IMR-90 (cell line): ENCODE measurements around the gene ZFAND2A. TPM values are rescaled to one million over a fixed set of nuclear protein-coding genes. Genes with fewer than 3 reads are reported as not detected.
"Not testable (repeated sequence)": the region's sequence is repeated elsewhere in the genome, so short reads cannot be mapped to it uniquely, and the experiment has no call there.

Source experiments
- ATAC-seq: fragments of 200-7000 bp; cut with Tn5 transposase; 2 replicates; pipeline ENCODE4 v1.9.1; 2020; ENCODE audit warnings: low read depth, mild to moderate bottlenecking, moderate library complexity
- BruUV-seq: library from RNA; stranded (reverse); fragments of 400-500 nt; replicated peaks from 2 replicates; lab custom pipeline; 2021; lab: Mats Ljungman, UMichigan
- CTCF ChIA-PET: fragments of 300-600 bp; formaldehyde crosslinking; extraction: SDS; loops from one replicate; lab custom pipeline; 2021; ENCODE audit warnings: antibody characterized with exemption; lab: Yijun Ruan, JAX
- POLR2A ChIA-PET: fragments of 300-600 bp; sonication (Branson Sonifier 250); formaldehyde crosslinking; loops from one replicate; lab custom pipeline; 2022; ENCODE audit warnings: antibody characterized with exemption; ENCODE audit not compliant: unreplicated experiment; lab: Charles Lee
- DNase-seq: peaks from one replicate; pipeline ENCODE4 v3.0.0; 2013
- H2AFZ ChIP-seq: replicated peaks from 2 replicates; pipeline ENCODE3; 2013; ENCODE audit warnings: low read length, mild to moderate bottlenecking; ENCODE audit not compliant: poor library complexity
- H2AK5ac ChIP-seq: 2 replicates; pipeline ENCODE4 v1.6.1; 2013; ENCODE audit warnings: low read depth, low read length, inconsistent platforms
- H2AK9ac ChIP-seq: replicated peaks from 2 replicates; pipeline ENCODE3; 2013; ENCODE audit warnings: mild to moderate bottlenecking, low read depth, low read length, moderate library complexity; ENCODE audit not compliant: poor library complexity
- H2BK120ac ChIP-seq: 2 replicates; pipeline ENCODE4 v1.6.1; 2013; ENCODE audit warnings: low read depth, low read length, inconsistent platforms
- H2BK15ac ChIP-seq: 3 replicates; pipeline ENCODE4 v1.6.1; 2013; ENCODE audit warnings: low read depth, low read length, inconsistent platforms
- H2BK20ac ChIP-seq: 2 replicates; pipeline ENCODE4 v1.6.1; 2013; ENCODE audit warnings: low read depth, mild to moderate bottlenecking, inconsistent platforms, low read length, moderate library complexity
- H2BK5ac ChIP-seq: 2 replicates; pipeline ENCODE4 v1.6.1; 2013; ENCODE audit warnings: mild to moderate bottlenecking, low read depth, low read length, inconsistent platforms; ENCODE audit not compliant: poor library complexity, severe bottlenecking
- H3K14ac ChIP-seq: replicated peaks from 2 replicates; pipeline ENCODE4 v1.6.1; 2013; ENCODE audit warnings: low read depth, low read length, inconsistent platforms
- H3K18ac ChIP-seq: 2 replicates; pipeline ENCODE4 v1.6.1; 2013; ENCODE audit warnings: low read depth, low read length, control low read depth
- H3K23ac ChIP-seq: 2 replicates; pipeline ENCODE4 v1.6.1; 2013; ENCODE audit warnings: low read depth, low read length, inconsistent platforms
- H3K27ac ChIP-seq: 2 replicates; pipeline ENCODE4 v1.5.1; 2013; ENCODE audit warnings: mild to moderate bottlenecking, control low read depth, low read length; ENCODE audit not compliant: insufficient read depth
- H3K27me3 ChIP-seq: 2 replicates; pipeline ENCODE4 v1.6.1; 2013; ENCODE audit warnings: low read length; ENCODE audit not compliant: control insufficient read depth, insufficient read depth
- H3K36me3 ChIP-seq: 2 replicates; pipeline ENCODE4 v1.6.1; 2013; ENCODE audit warnings: low read length, mixed read lengths; ENCODE audit not compliant: control insufficient read depth, insufficient read depth
- H3K4ac ChIP-seq: 2 replicates; pipeline ENCODE4 v1.6.1; 2013; ENCODE audit warnings: low read depth, low read length, inconsistent platforms
- H3K4me1 ChIP-seq: 2 replicates; pipeline ENCODE4 v1.6.1; 2013; ENCODE audit warnings: low read length, mixed read lengths; ENCODE audit not compliant: control insufficient read depth, insufficient read depth
- H3K4me2 ChIP-seq: 2 replicates; pipeline ENCODE4 v1.6.1; 2013; ENCODE audit warnings: low read depth, mild to moderate bottlenecking, control low read depth, low read length, moderate library complexity
- H3K4me3 ChIP-seq: 2 replicates; pipeline ENCODE4 v1.5.1; 2013; ENCODE audit warnings: low read depth, mild to moderate bottlenecking, control low read depth, low read length, moderate library complexity; ENCODE audit not compliant: insufficient read depth
- H3K56ac ChIP-seq: 2 replicates; pipeline ENCODE4 v1.6.1; 2013; ENCODE audit warnings: low read length, inconsistent platforms; ENCODE audit not compliant: insufficient read depth; ENCODE audit errors: extremely low read depth
- H3K79me1 ChIP-seq, 2 experiments: 2 replicates each; pipeline ENCODE4 v1.6.1; 2013; ENCODE audit warnings: low read length in 2 of 2, inconsistent platforms in 1 of 2, low read depth in 1 of 2
- H3K9ac ChIP-seq: 2 replicates; pipeline ENCODE4 v1.6.1; 2013; ENCODE audit warnings: low read depth, low read length, control low read depth
- H3K9me1 ChIP-seq: 2 replicates; pipeline ENCODE4 v1.6.1; 2013; ENCODE audit warnings: low read length, inconsistent platforms; ENCODE audit not compliant: insufficient read depth
- H3K9me3 ChIP-seq: 2 replicates; pipeline ENCODE4 v1.6.1; 2013; ENCODE audit warnings: low read length; ENCODE audit not compliant: control insufficient read depth, insufficient read depth
- H4K20me1 ChIP-seq: 2 replicates; pipeline ENCODE4 v1.6.1; 2013; ENCODE audit warnings: low read length, inconsistent platforms; ENCODE audit not compliant: insufficient read depth
- H4K5ac ChIP-seq: 2 replicates; pipeline ENCODE4 v1.6.1; 2013; ENCODE audit warnings: mild to moderate bottlenecking, low read depth, low read length, control low read depth
- H4K8ac ChIP-seq, 2 experiments: 2 replicates each; pipeline ENCODE4 v1.6.1; 2013; ENCODE audit warnings: low read depth in 2 of 2, low read length in 2 of 2, control low read depth in 1 of 2, inconsistent platforms in 1 of 2
- H4K91ac ChIP-seq: 2 replicates; pipeline ENCODE4 v1.6.1; 2013; ENCODE audit warnings: low read depth, low read length, inconsistent platforms; ENCODE audit not compliant: insufficient read depth
- BHLHE40 ChIP-seq: fragments of 150-350 bp; IDR thresholded peaks from 2 replicates; pipeline ENCODE4 v1.6.1; 2016; ENCODE audit warnings: mild to moderate bottlenecking, low read depth, low read length
- CTCF ChIP-seq: conservative IDR thresholded peaks from 2 replicates; pipeline ENCODE4 v1.5.1; 2012; ENCODE audit warnings: mild to moderate bottlenecking, low read depth, low read length, improper control_type of control experiment
- FOS ChIP-seq: fragments of 150-350 bp; IDR thresholded peaks from 2 replicates; pipeline ENCODE4 v1.6.1; 2016; ENCODE audit warnings: low read depth, low read length
- MAFK ChIP-seq: IDR thresholded peaks from 2 replicates; pipeline ENCODE4 v1.6.1; 2012; ENCODE audit warnings: low read depth, low read length, improper control_type of control experiment
- MXI1 ChIP-seq: IDR thresholded peaks from 2 replicates; pipeline ENCODE4 v1.6.1; 2012; ENCODE audit warnings: low read depth, mild to moderate bottlenecking, low read length, moderate library complexity, borderline replicate concordance
- NFE2L2 ChIP-seq: fragments of 150-350 bp; IDR thresholded peaks from 2 replicates; pipeline ENCODE4 v1.6.1; 2016; ENCODE audit warnings: low read depth, mild to moderate bottlenecking, low read length
- POLR2A ChIP-seq: IDR thresholded peaks from 2 replicates; pipeline ENCODE4 v1.6.1; 2012; ENCODE audit warnings: mild to moderate bottlenecking, low read depth, low read length
- RAD21 ChIP-seq: IDR thresholded peaks from 2 replicates; pipeline ENCODE4 v1.6.1; 2012; ENCODE audit warnings: low read length, improper control_type of control experiment
- RCOR1 ChIP-seq: IDR thresholded peaks from 2 replicates; pipeline ENCODE4 v1.6.1; 2012; ENCODE audit warnings: mild to moderate bottlenecking, low read length, improper control_type of control experiment; ENCODE audit not compliant: insufficient replicate concordance
- RFX5 ChIP-seq: IDR thresholded peaks from 2 replicates; pipeline ENCODE4 v1.8.0; 2012; ENCODE audit warnings: low read depth, mild to moderate bottlenecking, low read length, moderate library complexity
- WGBS, 2 experiments: methylation state at CpG; one replicate each; pipeline versions ENCODE4 v1.1.5 to v1.1.7; 2013; ENCODE audit warnings: missing lambda C conversion rate in 2 of 2; ENCODE audit not compliant: insufficient read length in 1 of 2; ENCODE audit errors: extremely low coverage in 2 of 2; 5-methylcytosine and 5-hydroxymethylcytosine counted together
- dilution Hi-C: fragments of 300-500 bp; cut with HindIII; formaldehyde crosslinking; loops from one replicate; pipeline ENCODE4 v1.14.3; 2018; ENCODE audit warnings: low sequenced_read_pairs; ENCODE audit not compliant: unreplicated experiment
- in situ Hi-C: fragments of 300-500 bp; cut with MboI; formaldehyde crosslinking; loops from 3 replicates; pipeline ENCODE4 v1.14.3; 2019; ENCODE audit warnings: low sequenced_read_pairs, inconsistent platforms, mixed read lengths
- intact Hi-C: fragments of 100-400 bp; cut with micrococcal nuclease; formaldehyde crosslinking; loops from 2 replicates; pipeline ENCODE4 v1.10.0; 2022
- polyA plus RNA-seq, 3 experiments: library from polyadenylated mRNA; depleted of rRNA; stranded (reverse); fragments of >200 nt; gene quantifications; 2 replicates each; pipeline ENCODE4 v1.2.3, GENCODE V29; 2012; ENCODE audit warnings: low replicate concordance in 1 of 3
- total RNA-seq: library from RNA; depleted of rRNA; stranded (reverse); fragments of >200 nt; gene quantifications from 2 replicates; pipeline ENCODE4 v1.2.3, GENCODE V29; 2012

ZFAND2A gene
- total and polyA plus RNA-seq, 2 of the 4 experiments (the other 2 are of a cell fraction) = 11.8 to 28.7 TPM

- no peak for DNase-seq
- WGBS, 2 experiments = 69% methylated on average over 12 of the region's 14 CpGs; no CpG with 5 or more reads in 1 of the 2 experiments
- ChIA-PET CTCF (no interaction called here), POLR2A (no interaction called here)
- Histone ChIP-seq H3K36me3 (no peaks in the 10 kb centered on the region), H3K18ac (no peak overlapping the region), H2BK5ac (no peak overlapping the region), H4K8ac (no peak overlapping the region), H2BK20ac (no peak overlapping the region), H2AK5ac (no peak overlapping the region), H3K4ac (no peak overlapping the region), H3K14ac (no peak overlapping the region), H2AFZ (no peak overlapping the region), H3K27ac (no peak overlapping the region), H3K4me2 (no peak overlapping the region), H4K91ac (no peak overlapping the region), H3K79me1 (no peaks in the 10 kb centered on the region), H4K20me1 (no peaks in the 10 kb centered on the region), H3K9me1 (no peaks in the 10 kb centered on the region), H2AK9ac (no peak overlapping the region), H3K9ac (no peak overlapping the region), H3K4me1 (no peaks in the 10 kb centered on the region; the same call in 1 of the 2 replicates), H4K5ac (no peak overlapping the region), H2BK120ac (no peak overlapping the region), H3K56ac (no peak overlapping the region), H3K27me3 (peaks cover 62% of the 10 kb centered on the region), H3K23ac (no peak overlapping the region), H2BK15ac (no peak overlapping the region), H3K9me3 (no peaks in the 10 kb centered on the region), H3K4me3 (no peak overlapping the region)
- intact Hi-C loops = no loop called here
- in situ Hi-C loops = no loop called here
- BruUV-seq = no TSS peak
- dilution Hi-C loops = no loop called here
- no peak for ATAC-seq
- TF ChIP-seq RAD21 (no peak), MAFK (no peak), FOS (no peak), CTCF (no peak), BHLHE40 (no peak), NFE2L2 (no peak), RFX5 (no peak), MXI1 (no peak), POLR2A (no peak), RCOR1 (no peak)
These were observed 49.1 kb upstream of the ZFAND2A start for GRCh38 chr7:1209097-1209496.

- H4K5ac ChIP-seq, H2BK15ac ChIP-seq, H3K56ac ChIP-seq, H2BK120ac ChIP-seq, H3K9me1 ChIP-seq, H3K4me1 ChIP-seq, in situ Hi-C loops, POLR2A ChIA-PET, H3K4me3 ChIP-seq, H2AK5ac ChIP-seq, H4K91ac ChIP-seq, H3K18ac ChIP-seq, H3K4me2 ChIP-seq, H4K20me1 ChIP-seq, H3K9me3 ChIP-seq, H3K14ac ChIP-seq, H3K9ac ChIP-seq, intact Hi-C loops, ATAC-seq, CTCF ChIA-PET, H4K8ac ChIP-seq, H3K23ac ChIP-seq, H2AK9ac ChIP-seq, H3K4ac ChIP-seq, H3K27ac ChIP-seq, BruUV-seq, DNase-seq, H3K79me1 ChIP-seq, H2AFZ ChIP-seq, H2BK20ac ChIP-seq, H3K36me3 ChIP-seq, H2BK5ac ChIP-seq, dilution Hi-C loops: not testable (repeated sequence)
- H3K27me3 ChIP-seq = peaks cover 59% of the 10 kb centered on the region
- WGBS, 2 experiments = no CpG with 5 or more reads among the region's 7 CpGs
These were observed 45.7 kb upstream of the ZFAND2A start for GRCh38 chr7:1205742-1206141.
